Colonic mucosa (tissue), 4 donors: ENCODE results near the gene CDH11. TPM values are rescaled to one million over a fixed set of nuclear protein-coding genes. Genes with fewer than 3 reads are reported as not detected.

Source experiments
- DNase-seq: peaks from one replicate; pipeline ENCODE4 v3.0.0-alpha.2; 2020
- H3K27ac ChIP-seq: fragments of 200-600 bp; one replicate; pipeline ENCODE4 v1.8.0; 2021
- H3K27me3 ChIP-seq: fragments of 200-600 bp; one replicate; pipeline ENCODE4 v1.8.0; 2021
- H3K36me3 ChIP-seq: fragments of 200-600 bp; one replicate; pipeline ENCODE4 v1.8.0; 2021
- H3K4me1 ChIP-seq: fragments of 200-600 bp; one replicate; pipeline ENCODE4 v1.8.0; 2021; ENCODE audit warnings: mild to moderate bottlenecking
- H3K4me3 ChIP-seq: fragments of 200-600 bp; one replicate; pipeline ENCODE4 v1.8.0; 2021
- H3K9ac ChIP-seq, 2 donors: one replicate each; pipeline ENCODE4 v1.7.0; 2013; ENCODE audit warnings: control low read depth in 2 of 2, low read depth in 2 of 2, low read length in 2 of 2
- H3K9me3 ChIP-seq: fragments of 200-600 bp; one replicate; pipeline ENCODE4 v1.8.0; 2021
- intact Hi-C: fragments of 100-400 bp; cut with DNase I; formaldehyde crosslinking; loops from one replicate; pipeline ENCODE4 v1.14.1; 2022
- total RNA-seq, 2 donors: library from RNA; stranded (reverse); fragmentation: NEBNext Ultra II Directional in 1 of 2; extraction: Animal tissue kit (Norgen Biotek cat#: 25700) in 1 of 2; gene quantifications; one replicate each; pipeline ENCODE4 v1.2.1, GENCODE V29; 2021
- TF ChIP-seq, protein P1 (sequence below): fragments of 200-600 bp; IDR thresholded peaks from one replicate; pipeline ENCODE4 v1.8.0; 2022; ENCODE audit warnings: antibody characterized with exemption, mild to moderate bottlenecking
- donor health status: healthy.
- donor health status: DM: no; HTN: no; CAD: no.
- donor health status: DM: no; HTN: no; CAD: no.

CDH11 gene
- total RNA-seq, 2 donors from 2014 or later = 10.2 to 17.1 TPM

DNA sequence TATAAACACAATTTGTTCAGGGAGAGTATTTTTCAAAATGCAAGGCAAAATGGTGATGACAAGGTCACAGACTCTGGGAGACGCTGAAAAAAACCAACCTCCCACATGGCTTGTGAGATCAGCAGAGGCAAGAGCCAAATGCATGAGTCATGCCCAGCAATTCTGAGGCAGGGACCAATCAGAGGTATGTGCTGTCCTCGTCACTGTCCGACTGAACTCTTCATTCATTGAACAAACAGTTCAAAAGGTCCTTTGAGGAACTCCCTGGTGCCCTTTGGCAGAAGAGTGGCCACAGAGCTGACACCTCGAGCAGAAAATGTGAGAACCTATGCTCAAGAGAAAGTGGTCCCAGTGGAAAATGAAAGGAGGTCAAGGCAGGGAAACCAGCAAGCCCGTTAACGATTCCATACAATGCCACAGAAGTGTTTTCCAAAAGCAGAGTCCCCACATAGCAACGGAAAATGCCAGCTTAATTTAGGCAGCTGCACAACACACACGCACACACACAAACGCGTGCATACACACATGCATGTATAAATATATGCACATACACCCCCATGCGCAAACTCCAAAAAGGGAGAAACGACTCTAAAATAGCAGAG lies 50.9 kb downstream of the CDH11 start:
- H3K4me3 ChIP-seq = no peak overlapping the region

GRCh38 chr16:65069766-65070165 lies 52.1 kb downstream of the CDH11 start:
- Histone ChIP-seq H3K9ac (no peak overlapping the region), H3K4me1 (no peaks in the 10 kb centered on the region), H3K36me3 (no peaks in the 10 kb centered on the region), H3K27me3 (no peaks in the 10 kb centered on the region), H3K27ac (no peak overlapping the region), H3K4me3 (no peak overlapping the region), H3K9me3 (no peaks in the 10 kb centered on the region)
- intact Hi-C loops = no loop called here
- TF ChIP-seq, protein P1, sequence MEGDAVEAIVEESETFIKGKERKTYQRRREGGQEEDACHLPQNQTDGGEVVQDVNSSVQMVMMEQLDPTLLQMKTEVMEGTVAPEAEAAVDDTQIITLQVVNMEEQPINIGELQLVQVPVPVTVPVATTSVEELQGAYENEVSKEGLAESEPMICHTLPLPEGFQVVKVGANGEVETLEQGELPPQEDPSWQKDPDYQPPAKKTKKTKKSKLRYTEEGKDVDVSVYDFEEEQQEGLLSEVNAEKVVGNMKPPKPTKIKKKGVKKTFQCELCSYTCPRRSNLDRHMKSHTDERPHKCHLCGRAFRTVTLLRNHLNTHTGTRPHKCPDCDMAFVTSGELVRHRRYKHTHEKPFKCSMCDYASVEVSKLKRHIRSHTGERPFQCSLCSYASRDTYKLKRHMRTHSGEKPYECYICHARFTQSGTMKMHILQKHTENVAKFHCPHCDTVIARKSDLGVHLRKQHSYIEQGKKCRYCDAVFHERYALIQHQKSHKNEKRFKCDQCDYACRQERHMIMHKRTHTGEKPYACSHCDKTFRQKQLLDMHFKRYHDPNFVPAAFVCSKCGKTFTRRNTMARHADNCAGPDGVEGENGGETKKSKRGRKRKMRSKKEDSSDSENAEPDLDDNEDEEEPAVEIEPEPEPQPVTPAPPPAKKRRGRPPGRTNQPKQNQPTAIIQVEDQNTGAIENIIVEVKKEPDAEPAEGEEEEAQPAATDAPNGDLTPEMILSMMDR = no peak
- DNase-seq = no peak

More for the DNA sequence above, 50.9 kb downstream of the CDH11 start:
- no peaks in the 10 kb centered on the region for H3K4me1 ChIP-seq
- DNase-seq = peak; percentile 53
- no peaks in the 10 kb centered on the region for H3K36me3 ChIP-seq
- H3K9me3 ChIP-seq = no peaks in the 10 kb centered on the region
- TF ChIP-seq, protein P1 = no peak
- intact Hi-C loops = no loop called here
- H3K9ac ChIP-seq = no peak overlapping the region
- no peaks in the 10 kb centered on the region for H3K27me3 ChIP-seq
- H3K27ac ChIP-seq = no peak overlapping the region

- Histone ChIP-seq H3K9me3 (no peaks in the 10 kb centered on the region), H3K4me1 (no peaks in the 10 kb centered on the region), H3K9ac (no peak overlapping the region), H3K36me3 (no peaks in the 10 kb centered on the region), H3K27me3 (no peaks in the 10 kb centered on the region), H3K4me3 (no peak overlapping the region), H3K27ac (no peak overlapping the region)
- intact Hi-C loops = no loop called here
- TF ChIP-seq, protein P1 = no peak
- DNase-seq = no peak
Measured at GRCh38 chr16:65069065-65069464, 52.8 kb downstream of the CDH11 start.

DNA sequence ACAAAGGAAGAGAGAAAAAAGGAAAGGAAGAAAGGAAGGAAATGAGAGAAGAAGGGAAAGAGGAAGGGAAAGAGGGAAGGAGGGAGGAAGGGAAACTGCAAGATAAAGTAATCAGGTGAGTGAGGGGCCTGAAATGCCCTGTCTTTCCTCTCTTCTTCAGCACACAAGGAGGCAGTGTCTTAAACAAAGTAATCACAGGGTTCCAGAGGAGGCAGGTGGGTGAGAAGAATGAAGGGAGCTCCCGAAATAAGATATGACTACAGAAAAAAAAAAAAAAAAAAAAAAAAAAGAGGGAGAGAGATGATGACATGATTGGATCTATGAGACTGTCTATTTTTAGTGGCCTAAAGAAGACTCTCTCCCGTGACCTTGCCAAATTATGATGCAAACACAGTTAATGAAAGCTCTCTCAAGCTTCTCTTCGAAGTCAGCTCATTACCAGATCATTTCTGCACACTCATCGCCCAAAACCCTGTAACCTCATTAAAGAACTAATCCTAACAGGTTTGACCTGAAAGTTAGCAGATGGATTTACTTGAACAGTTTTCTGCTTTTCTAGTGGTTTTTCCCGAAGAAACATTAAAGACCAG lies 53.6 kb downstream of the CDH11 start:
- TF ChIP-seq, protein P1 = no peak

GRCh38 chr16:65066651-65067050 lies 55.2 kb downstream of the CDH11 start:
- Histone ChIP-seq H3K4me1 (no peaks in the 10 kb centered on the region), H3K27ac (no peak overlapping the region)

More for the DNA sequence above, 53.6 kb downstream of the CDH11 start:
- Histone ChIP-seq H3K36me3 (no peaks in the 10 kb centered on the region), H3K27ac (no peak overlapping the region), H3K9me3 (no peaks in the 10 kb centered on the region), H3K27me3 (no peaks in the 10 kb centered on the region), H3K4me1 (no peaks in the 10 kb centered on the region), H3K4me3 (no peak overlapping the region), H3K9ac (no peak overlapping the region)
- no peak for DNase-seq
- intact Hi-C loops = no loop called here

More at GRCh38 chr16:65066651-65067050, 55.2 kb downstream of the CDH11 start:
- Histone ChIP-seq H3K9ac (no peak overlapping the region), H3K36me3 (no peaks in the 10 kb centered on the region), H3K4me3 (no peak overlapping the region), H3K27me3 (no peaks in the 10 kb centered on the region), H3K9me3 (no peaks in the 10 kb centered on the region)
- intact Hi-C loops = no loop called here
- no peak for DNase-seq
- TF ChIP-seq, protein P1 = no peak
